Breast epithelium (tissue), 3 donors: ENCODE data around the gene PPP1R3A.

Experiments
- POLR2A ChIP-seq: fragments of 450-650 bp; IDR thresholded peaks from one replicate; pipeline ENCODE4 v1.6.1; 2016; ENCODE audit warnings: antibody characterized with exemption, mild to moderate bottlenecking, moderate library complexity
- TF ChIP-seq, protein P1 (sequence below), 3 donors: fragments of 450-650 bp; IDR thresholded peaks; one replicate each; pipeline ENCODE4 v1.5.1; 2016 to 2017; ENCODE audit warnings: antibody characterized with exemption in 3 of 3, mild to moderate bottlenecking in 3 of 3, moderate library complexity in 3 of 3

DNA sequence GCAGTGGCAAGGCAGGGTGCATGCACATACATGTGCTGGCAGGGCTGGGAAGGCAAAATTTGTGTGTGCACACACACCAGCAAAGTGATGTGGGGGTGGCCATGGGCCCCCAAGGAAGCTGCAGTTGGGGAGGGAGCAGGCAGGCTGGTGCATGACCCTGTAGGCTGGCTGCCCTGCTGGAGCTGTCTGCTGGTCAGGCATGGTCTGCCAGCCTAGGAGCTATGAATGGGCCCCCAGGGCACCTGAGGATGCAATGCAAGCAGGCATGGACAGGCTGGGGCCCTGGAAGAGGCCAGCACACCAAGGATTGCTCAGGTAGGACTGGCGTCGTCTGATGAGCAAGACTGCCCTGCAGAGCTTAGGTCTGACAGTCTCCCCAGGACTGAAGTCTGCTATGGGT lies 18.2 kb upstream of the PPP1R3A start:
- TF ChIP-seq, protein P1, sequence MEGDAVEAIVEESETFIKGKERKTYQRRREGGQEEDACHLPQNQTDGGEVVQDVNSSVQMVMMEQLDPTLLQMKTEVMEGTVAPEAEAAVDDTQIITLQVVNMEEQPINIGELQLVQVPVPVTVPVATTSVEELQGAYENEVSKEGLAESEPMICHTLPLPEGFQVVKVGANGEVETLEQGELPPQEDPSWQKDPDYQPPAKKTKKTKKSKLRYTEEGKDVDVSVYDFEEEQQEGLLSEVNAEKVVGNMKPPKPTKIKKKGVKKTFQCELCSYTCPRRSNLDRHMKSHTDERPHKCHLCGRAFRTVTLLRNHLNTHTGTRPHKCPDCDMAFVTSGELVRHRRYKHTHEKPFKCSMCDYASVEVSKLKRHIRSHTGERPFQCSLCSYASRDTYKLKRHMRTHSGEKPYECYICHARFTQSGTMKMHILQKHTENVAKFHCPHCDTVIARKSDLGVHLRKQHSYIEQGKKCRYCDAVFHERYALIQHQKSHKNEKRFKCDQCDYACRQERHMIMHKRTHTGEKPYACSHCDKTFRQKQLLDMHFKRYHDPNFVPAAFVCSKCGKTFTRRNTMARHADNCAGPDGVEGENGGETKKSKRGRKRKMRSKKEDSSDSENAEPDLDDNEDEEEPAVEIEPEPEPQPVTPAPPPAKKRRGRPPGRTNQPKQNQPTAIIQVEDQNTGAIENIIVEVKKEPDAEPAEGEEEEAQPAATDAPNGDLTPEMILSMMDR (IDR thresholded peaks at IDR 0.05): no peak
- TF ChIP-seq POLR2A: no peak
